ENCODE results near the gene EXTL2.

The EXTL2 gene

GRCh38 chr1:100907887-100908286 lies 13.2 kb upstream of the EXTL2 start:
- no peaks in the 10 kb centered on the region for H3K36me3 ChIP-seq (replicated peaks; ENCODE audit: insufficient read depth, low read length)
- H3K9me3 ChIP-seq (replicated peaks; ENCODE audit: insufficient read depth, low read length): no peaks in the 10 kb centered on the region
- H3K27ac ChIP-seq (ENCODE audit: low read length): no peak overlapping the region
- no peak overlapping the region for H2AFZ ChIP-seq (ENCODE audit: low read length)
- no peaks in the 10 kb centered on the region for H3K79me2 ChIP-seq (ENCODE audit: low read length)
- TF ChIP-seq EZH2 (optimal IDR thresholded peaks at IDR 0.05; ENCODE audit: low read depth, low read length) (no peak), EZH2phosphoT487 (IDR thresholded peaks at IDR 0.05; ENCODE audit: low read length) (no peak), CTCF (IDR thresholded peaks at IDR 0.05; ENCODE audit: low read length) (no peak)
- no peak overlapping the region for H3K9ac ChIP-seq (ENCODE audit: low read length)
- H4K20me1 ChIP-seq (ENCODE audit: insufficient read depth, low read length): no peaks in the 10 kb centered on the region
- H3F3A ChIP-seq (ENCODE audit: insufficient read depth, low read length): no peaks in the 10 kb centered on the region
- H3K4me3 ChIP-seq (ENCODE audit: low read length): no peak overlapping the region
- no peaks in the 10 kb centered on the region for H3K27me3 ChIP-seq (replicated peaks; ENCODE audit: insufficient read depth, low read length)
- H3K9me2 ChIP-seq (replicated peaks; ENCODE audit: insufficient read depth, low read length): no peaks in the 10 kb centered on the region
- no peak overlapping the region for H3K4me2 ChIP-seq (ENCODE audit: low read depth, low read length)
- no peak for DNase-seq
- no peaks in the 10 kb centered on the region for H3K4me1 ChIP-seq (ENCODE audit: low read length)

GRCh38 chr1:100905181-100905580 lies 10.5 kb upstream of the EXTL2 start:
- Histone ChIP-seq H3F3A (ENCODE audit: insufficient read depth, low read length) (no peaks in the 10 kb centered on the region), H3K9ac (ENCODE audit: low read length) (no peak overlapping the region), H3K27me3 (replicated peaks; ENCODE audit: insufficient read depth, low read length) (no peaks in the 10 kb centered on the region), H3K4me3 (ENCODE audit: low read length) (no peak overlapping the region), H2AFZ (ENCODE audit: low read length) (no peak overlapping the region), H3K27ac (ENCODE audit: low read length) (no peak overlapping the region), H3K36me3 (replicated peaks; ENCODE audit: insufficient read depth, low read length) (no peaks in the 10 kb centered on the region), H3K9me2 (replicated peaks; ENCODE audit: insufficient read depth, low read length) (no peaks in the 10 kb centered on the region), H3K79me2 (ENCODE audit: low read length) (no peaks in the 10 kb centered on the region), H3K4me2 (ENCODE audit: low read depth, low read length) (no peak overlapping the region), H3K9me3 (replicated peaks; ENCODE audit: insufficient read depth, low read length) (no peaks in the 10 kb centered on the region), H3K4me1 (ENCODE audit: low read length) (no peaks in the 10 kb centered on the region), H4K20me1 (ENCODE audit: insufficient read depth, low read length) (no peaks in the 10 kb centered on the region)
- DNase-seq: no peak
- TF ChIP-seq EZH2 (optimal IDR thresholded peaks at IDR 0.05; ENCODE audit: low read depth, low read length): no peak

- no peaks in the 10 kb centered on the region for H3K79me2 ChIP-seq (ENCODE audit: low read length)
- H3K4me1 ChIP-seq (ENCODE audit: low read length): no peaks in the 10 kb centered on the region
- no peaks in the 10 kb centered on the region for H3K36me3 ChIP-seq (replicated peaks; ENCODE audit: insufficient read depth, low read length)
- TF ChIP-seq CTCF (IDR thresholded peaks at IDR 0.05; ENCODE audit: low read length) (no peak), EZH2 (optimal IDR thresholded peaks at IDR 0.05; ENCODE audit: low read depth, low read length) (no peak), EZH2phosphoT487 (IDR thresholded peaks at IDR 0.05; ENCODE audit: low read length) (no peak)
- H3K27ac ChIP-seq (ENCODE audit: low read length): no peak overlapping the region
- H3K4me2 ChIP-seq (ENCODE audit: low read depth, low read length): no peak overlapping the region
- no peaks in the 10 kb centered on the region for H4K20me1 ChIP-seq (ENCODE audit: insufficient read depth, low read length)
- H3K9me2 ChIP-seq (replicated peaks; ENCODE audit: insufficient read depth, low read length): no peaks in the 10 kb centered on the region
- DNase-seq: no peak
- no peaks in the 10 kb centered on the region for H3K9me3 ChIP-seq (replicated peaks; ENCODE audit: insufficient read depth, low read length)
- H2AFZ ChIP-seq (ENCODE audit: low read length): no peak overlapping the region
- H3K4me3 ChIP-seq (ENCODE audit: low read length): no peak overlapping the region
- H3K27me3 ChIP-seq (replicated peaks; ENCODE audit: insufficient read depth, low read length): no peaks in the 10 kb centered on the region
- no peak overlapping the region for H3K9ac ChIP-seq (ENCODE audit: low read length)
- no peaks in the 10 kb centered on the region for H3F3A ChIP-seq (ENCODE audit: insufficient read depth, low read length)
Observed at GRCh38 chr1:100904528-100904927, 9.9 kb upstream of the EXTL2 start.

- Histone ChIP-seq H3K9me2 (replicated peaks; ENCODE audit: insufficient read depth, low read length) (no peaks in the 10 kb centered on the region), H3K9me3 (replicated peaks; ENCODE audit: insufficient read depth, low read length) (no peaks in the 10 kb centered on the region), H3K4me3 (ENCODE audit: low read length) (no peak overlapping the region), H3K4me2 (ENCODE audit: low read depth, low read length) (no peak overlapping the region), H3F3A (ENCODE audit: insufficient read depth, low read length) (no peaks in the 10 kb centered on the region), H3K4me1 (ENCODE audit: low read length) (no peaks in the 10 kb centered on the region), H3K9ac (ENCODE audit: low read length) (no peak overlapping the region), H3K79me2 (ENCODE audit: low read length) (no peaks in the 10 kb centered on the region), H2AFZ (ENCODE audit: low read length) (no peak overlapping the region), H3K27ac (ENCODE audit: low read length) (no peak overlapping the region), H4K20me1 (ENCODE audit: insufficient read depth, low read length) (no peaks in the 10 kb centered on the region), H3K27me3 (replicated peaks; ENCODE audit: insufficient read depth, low read length) (no peaks in the 10 kb centered on the region), H3K36me3 (replicated peaks; ENCODE audit: insufficient read depth, low read length) (no peaks in the 10 kb centered on the region)
- no peak for DNase-seq
- TF ChIP-seq EZH2 (optimal IDR thresholded peaks at IDR 0.05; ENCODE audit: low read depth, low read length) (no peak), CTCF (IDR thresholded peaks at IDR 0.05; ENCODE audit: low read length) (no peak), EZH2phosphoT487 (IDR thresholded peaks at IDR 0.05; ENCODE audit: low read length) (no peak)
Observed at GRCh38 chr1:100903777-100904176, 9.1 kb upstream of the EXTL2 start.
